SK-N-MC (cell line): ENCODE measurements around the gene AKAP6.

Experiments
- EZH2 ChIP-seq: fragments of 200-600 bp; sonication (generic); IDR thresholded peaks from one replicate; pipeline ENCODE4 v1.6.1; 2017; ENCODE audit warnings: antibody characterized with exemption
- POLR2AphosphoS5 ChIP-seq: IDR thresholded peaks from 2 replicates; pipeline ENCODE4 v1.6.1; 2012; ENCODE audit warnings: mild to moderate bottlenecking, low read depth, low read length, borderline replicate concordance

- TF ChIP-seq POLR2AphosphoS5, result no peak
- TF ChIP-seq EZH2, result no peak
Measured at GRCh38 chr14:32633930-32634329, 304.8 kb downstream of the AKAP6 start.
